Measurements from ENCODE around the gene ABI2.

GRCh38 chr2:203396667-203397066 is 68.5 kb downstream of the ABI2 start:
- TF ChIP-seq CTCF (IDR thresholded peaks at IDR 0.05) (peak in 2 of 4 donors; percentile 14 to 20), POLR2A (IDR thresholded peaks at IDR 0.05) (no peak)

All from right lobe of liver (tissue), 4 donors.